ENCODE results near the gene SLC26A4. TPM values are rescaled to one million over a fixed set of nuclear protein-coding genes. Genes with fewer than 3 reads are reported as not detected.

The SLC26A4 gene
- total and polyA plus RNA-seq, 7 donors, result 0.25 to 1.4 (median 0.57) TPM; not detected in 1

DNA sequence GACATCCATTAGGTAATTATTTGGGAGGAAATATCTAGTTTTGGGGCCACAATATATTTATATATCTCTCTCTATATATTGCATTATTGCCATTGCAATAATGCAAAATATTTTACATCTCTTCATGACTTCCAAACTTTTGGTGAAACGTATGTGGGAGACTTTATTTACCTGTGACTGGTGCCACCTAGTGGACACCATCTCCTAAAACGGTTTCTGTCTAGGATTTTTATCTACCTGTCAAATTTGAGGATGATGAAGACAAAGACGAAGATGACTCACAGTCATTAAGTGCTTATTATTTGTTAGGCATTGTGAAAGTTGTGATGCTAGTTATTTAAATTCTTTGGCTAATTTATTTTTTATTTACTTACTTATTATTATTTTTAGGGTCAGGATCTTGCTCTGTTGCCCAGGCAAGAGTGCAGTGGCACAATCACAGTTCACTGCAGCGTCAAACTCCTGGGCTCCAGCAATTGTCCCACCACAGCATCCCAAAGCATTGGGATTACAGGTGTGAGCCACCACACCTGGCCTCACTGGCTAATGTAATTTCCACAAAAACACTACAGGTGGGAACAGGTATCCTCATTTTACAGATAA is 64.6 kb downstream of the SLC26A4 start:
- 20 to 24% methylated on average over 4 of the region's 4 CpGs for WGBS, 2 donors
- Histone ChIP-seq H3K4me3 (no peak overlapping the region), H3K36me3 (no peaks in the 10 kb centered on the region), H3K27ac (no peak overlapping the region), H3K27me3 (no peaks in the 10 kb centered on the region), H3K9me3 (no peaks in the 10 kb centered on the region), H3K4me1 (no peaks in the 10 kb centered on the region)
- intact Hi-C loops (cut with DNase I), result loop anchor here (1.0 to 10.0 kb wide), 3 partner anchors 143 to 560 kb away; partner anchors contain the start of genes BCAP29 and HBP1
- no peak for DNase-seq
- TF ChIP-seq POLR2AphosphoS5 (IDR thresholded peaks at IDR 0.05), result no peak
- TF ChIP-seq, protein P1, sequence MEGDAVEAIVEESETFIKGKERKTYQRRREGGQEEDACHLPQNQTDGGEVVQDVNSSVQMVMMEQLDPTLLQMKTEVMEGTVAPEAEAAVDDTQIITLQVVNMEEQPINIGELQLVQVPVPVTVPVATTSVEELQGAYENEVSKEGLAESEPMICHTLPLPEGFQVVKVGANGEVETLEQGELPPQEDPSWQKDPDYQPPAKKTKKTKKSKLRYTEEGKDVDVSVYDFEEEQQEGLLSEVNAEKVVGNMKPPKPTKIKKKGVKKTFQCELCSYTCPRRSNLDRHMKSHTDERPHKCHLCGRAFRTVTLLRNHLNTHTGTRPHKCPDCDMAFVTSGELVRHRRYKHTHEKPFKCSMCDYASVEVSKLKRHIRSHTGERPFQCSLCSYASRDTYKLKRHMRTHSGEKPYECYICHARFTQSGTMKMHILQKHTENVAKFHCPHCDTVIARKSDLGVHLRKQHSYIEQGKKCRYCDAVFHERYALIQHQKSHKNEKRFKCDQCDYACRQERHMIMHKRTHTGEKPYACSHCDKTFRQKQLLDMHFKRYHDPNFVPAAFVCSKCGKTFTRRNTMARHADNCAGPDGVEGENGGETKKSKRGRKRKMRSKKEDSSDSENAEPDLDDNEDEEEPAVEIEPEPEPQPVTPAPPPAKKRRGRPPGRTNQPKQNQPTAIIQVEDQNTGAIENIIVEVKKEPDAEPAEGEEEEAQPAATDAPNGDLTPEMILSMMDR (IDR thresholded peaks at IDR 0.05), result peak; percentile 44 to 69 (median 50)

DNA sequence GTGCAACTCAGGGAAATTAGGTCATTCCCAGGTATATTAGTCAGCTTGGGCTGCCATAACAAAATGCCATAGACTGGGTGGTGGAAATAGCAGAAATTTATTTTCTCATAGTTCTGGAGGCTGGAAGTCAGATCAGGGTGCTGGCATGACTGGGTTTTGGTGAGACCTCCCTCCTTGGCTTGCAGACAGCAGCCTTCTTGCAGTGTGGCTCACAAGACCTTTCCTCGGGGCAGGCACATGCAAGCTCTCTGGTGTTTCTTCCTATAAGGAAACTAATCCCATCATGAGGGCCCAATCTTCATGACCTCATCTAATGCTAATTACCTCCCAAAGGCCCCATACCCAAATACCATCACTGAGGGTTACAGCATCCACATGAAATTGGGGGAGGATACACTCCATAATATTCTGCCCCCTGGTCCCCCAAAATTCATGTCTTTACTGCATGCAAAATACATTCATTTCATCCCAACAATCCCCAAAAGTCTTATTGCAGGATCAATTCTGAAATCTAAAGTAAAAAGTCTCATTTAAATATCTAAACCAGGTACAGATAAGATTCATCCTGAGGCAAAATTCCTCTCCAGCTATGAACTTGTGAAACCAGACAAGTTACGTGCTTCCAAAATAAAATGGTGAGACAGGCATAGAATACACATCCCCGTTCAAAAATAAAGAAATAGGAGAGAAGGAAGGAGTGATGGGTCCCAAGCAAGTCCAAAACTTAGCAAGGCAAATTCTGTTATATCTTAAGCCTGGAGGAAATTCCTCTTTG is 65.9 kb downstream of the SLC26A4 start:
- Histone ChIP-seq H3K4me1 (no peaks in the 10 kb centered on the region), H3K9me3 (no peaks in the 10 kb centered on the region), H3K36me3 (no peaks in the 10 kb centered on the region), H3K27me3 (no peaks in the 10 kb centered on the region), H3K27ac (no peak overlapping the region), H3K4me3 (no peak overlapping the region)
- intact Hi-C loops (cut with DNase I), result loop anchor here (5.0 to 10.0 kb wide), 2 partner anchors 144 to 562 kb away; partner anchors contain the start of genes BCAP29 and HBP1
- WGBS, 2 donors, result 73 to 88% methylated on average over 3 of the region's 3 CpGs
- TF ChIP-seq POLR2AphosphoS5 (IDR thresholded peaks at IDR 0.05), result no peak
- TF ChIP-seq, protein P1 (IDR thresholded peaks at IDR 0.05), result no peak
- DNase-seq, result no peak

DNA sequence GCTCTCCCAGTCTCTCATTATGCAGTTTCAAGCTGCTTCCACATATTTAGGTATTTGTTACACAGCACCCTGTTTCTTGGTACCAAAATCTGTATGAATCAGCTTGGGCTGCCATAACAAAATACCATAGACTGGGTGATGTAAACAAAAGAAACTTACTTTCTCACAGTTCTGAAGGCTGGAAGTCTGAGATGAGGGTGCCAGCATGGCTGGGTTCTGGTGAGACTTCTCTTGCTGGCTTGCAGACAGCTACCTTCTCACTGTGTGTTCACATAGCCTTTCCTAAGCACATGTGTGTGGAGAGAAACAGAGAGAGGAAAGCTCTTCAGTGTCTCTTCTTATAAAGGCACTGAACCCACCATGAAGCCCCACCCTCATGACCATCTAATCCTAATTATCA is 67.6 kb downstream of the SLC26A4 start:
- no peaks in the 10 kb centered on the region for H3K9me3 ChIP-seq
- no peak for DNase-seq
- H3K4me3 ChIP-seq, result no peak overlapping the region
- no peak for TF ChIP-seq POLR2AphosphoS5 (IDR thresholded peaks at IDR 0.05)
- H3K27me3 ChIP-seq, result no peaks in the 10 kb centered on the region
- no peaks in the 10 kb centered on the region for H3K4me1 ChIP-seq
- intact Hi-C loops (cut with DNase I), result loop anchor here (5.0 to 10.0 kb wide), 2 partner anchors 146 to 563 kb away; partner anchors contain the start of genes BCAP29 and HBP1
- H3K27ac ChIP-seq, result no peak overlapping the region
- no peaks in the 10 kb centered on the region for H3K36me3 ChIP-seq

DNA sequence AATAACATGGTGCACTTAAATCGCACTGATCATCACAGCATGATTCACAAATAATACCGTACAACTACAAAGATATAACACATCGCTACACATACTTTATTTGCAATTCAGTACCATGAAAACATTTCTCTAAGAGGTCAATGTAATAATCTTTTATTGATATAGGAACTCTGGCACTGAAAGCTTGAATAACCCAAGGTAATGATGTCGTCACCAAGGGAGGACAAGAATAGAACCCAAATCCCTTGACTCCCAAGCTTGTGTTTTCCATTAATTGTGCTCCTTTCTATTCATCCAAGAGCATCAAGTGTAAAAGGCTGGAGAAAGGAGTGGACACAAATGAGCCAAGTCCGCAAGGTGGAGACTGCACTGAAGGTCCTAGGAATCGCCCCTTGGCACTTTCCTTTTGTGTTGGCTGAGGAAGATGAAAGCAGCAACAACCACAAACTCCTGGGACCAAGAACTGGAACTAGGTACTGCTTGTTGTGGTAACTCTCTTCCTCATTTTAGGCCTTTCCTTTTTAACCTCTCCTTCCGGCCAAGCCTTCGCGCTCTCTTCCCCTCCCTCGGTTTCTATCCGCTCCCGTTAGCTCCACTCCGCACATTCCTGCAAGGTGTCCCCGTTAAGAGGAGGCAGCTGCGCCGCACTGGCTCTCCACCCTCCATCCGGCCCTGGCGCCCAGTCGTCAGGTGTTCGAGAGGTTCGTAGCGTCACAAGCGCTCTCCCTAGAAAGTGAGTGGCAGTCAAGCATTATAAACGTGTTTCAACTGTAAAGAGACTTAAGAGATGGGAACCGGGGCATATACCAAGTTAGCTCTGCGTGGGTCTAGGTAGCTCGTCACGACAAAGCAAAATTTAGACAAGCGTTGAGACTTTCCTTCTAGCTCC is 82.3 kb downstream of the SLC26A4 start:
- H3K4me3 ChIP-seq, result peak overlapping the region; percentile 72 to 91 (median 82)
- 11 to 13% methylated on average over 29 of the region's 29 CpGs for WGBS, 2 donors
- H3K27me3 ChIP-seq, result no peaks in the 10 kb centered on the region
- intact Hi-C loops (cut with DNase I), result loop anchor here (1.0 to 10.0 kb wide), 5 partner anchors 131 to 576 kb away; partner anchors contain the start of genes COG5, DUS4L, HBP1 and LAMB1
- H3K9me3 ChIP-seq, result no peaks in the 10 kb centered on the region
- TF ChIP-seq, protein P1 (IDR thresholded peaks at IDR 0.05), result no peak
- TF ChIP-seq POLR2AphosphoS5 (IDR thresholded peaks at IDR 0.05), result no peak
- TF ChIP-seq EP300 (IDR thresholded peaks at IDR 0.05), result no peak
- no peak for TF ChIP-seq POLR2A (IDR thresholded peaks at IDR 0.05)
- DNase-seq, result peak; percentile 77
- peaks cover 0 to 43% (median 39%) of the 10 kb centered on the region in 4 donors for H3K4me1 ChIP-seq
- H3K36me3 ChIP-seq, result no peaks in the 10 kb centered on the region
- peak overlapping the region; percentile 84 to 97 (median 92) for H3K27ac ChIP-seq
